ENCODE measurements around the gene HES5.

DNA sequence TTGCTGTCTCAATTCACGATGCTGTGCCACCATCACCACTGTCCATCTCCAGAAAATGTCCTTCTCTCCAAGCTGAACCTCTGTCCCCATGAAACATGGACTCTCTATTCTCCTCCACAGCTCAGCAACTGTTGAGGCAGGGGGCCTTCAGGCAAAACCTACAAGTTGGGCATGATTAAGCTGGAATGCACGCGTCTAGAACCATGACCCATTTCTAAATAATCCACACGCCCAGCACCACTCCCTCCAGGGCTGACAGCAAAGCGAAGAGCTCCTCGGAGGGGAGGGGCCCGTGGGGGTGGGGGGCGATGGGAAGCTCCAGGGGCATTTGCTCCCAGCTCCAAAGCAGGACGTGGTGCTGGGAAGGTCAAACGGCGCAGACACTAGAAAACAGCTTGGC is 3.3 kb upstream of the HES5 start:
- TF ChIP-seq, protein P1, sequence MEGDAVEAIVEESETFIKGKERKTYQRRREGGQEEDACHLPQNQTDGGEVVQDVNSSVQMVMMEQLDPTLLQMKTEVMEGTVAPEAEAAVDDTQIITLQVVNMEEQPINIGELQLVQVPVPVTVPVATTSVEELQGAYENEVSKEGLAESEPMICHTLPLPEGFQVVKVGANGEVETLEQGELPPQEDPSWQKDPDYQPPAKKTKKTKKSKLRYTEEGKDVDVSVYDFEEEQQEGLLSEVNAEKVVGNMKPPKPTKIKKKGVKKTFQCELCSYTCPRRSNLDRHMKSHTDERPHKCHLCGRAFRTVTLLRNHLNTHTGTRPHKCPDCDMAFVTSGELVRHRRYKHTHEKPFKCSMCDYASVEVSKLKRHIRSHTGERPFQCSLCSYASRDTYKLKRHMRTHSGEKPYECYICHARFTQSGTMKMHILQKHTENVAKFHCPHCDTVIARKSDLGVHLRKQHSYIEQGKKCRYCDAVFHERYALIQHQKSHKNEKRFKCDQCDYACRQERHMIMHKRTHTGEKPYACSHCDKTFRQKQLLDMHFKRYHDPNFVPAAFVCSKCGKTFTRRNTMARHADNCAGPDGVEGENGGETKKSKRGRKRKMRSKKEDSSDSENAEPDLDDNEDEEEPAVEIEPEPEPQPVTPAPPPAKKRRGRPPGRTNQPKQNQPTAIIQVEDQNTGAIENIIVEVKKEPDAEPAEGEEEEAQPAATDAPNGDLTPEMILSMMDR (IDR thresholded peaks at IDR 0.05), result no peak
- TF ChIP-seq EP300 (IDR thresholded peaks at IDR 0.05), result no peak
- no peak for TF ChIP-seq POLR2A (IDR thresholded peaks at IDR 0.05; ENCODE audit: low read depth)
